Measurements from ENCODE around the gene FBXO42.
A peak's percentile ranks its signal among the peaks of the same experiment; 100 is the strongest.

The FBXO42 gene

GRCh38 chr1:16245476-16246196, 106.6 kb downstream of the FBXO42 start:
- Histone ChIP-seq H2AK5ac (ENCODE audit: low read length) (no peak overlapping the region), H2BK15ac (replicated peaks; ENCODE audit: low read depth) (no peak overlapping the region), H3K4me3 (ENCODE audit: low read length) (no peak overlapping the region), H2BK5ac (ENCODE audit: low read length) (no peak overlapping the region), H3K4me2 (ENCODE audit: low read length) (no peak overlapping the region), H4K5ac (ENCODE audit: low read length) (no peak overlapping the region), H3K23ac (ENCODE audit: low read length) (no peak overlapping the region), H3K27me3 (ENCODE audit: insufficient read depth, low read length, poor library complexity) (no peaks in the 10 kb centered on the region), H3K9ac (ENCODE audit: low read length) (no peak overlapping the region), H2BK120ac (ENCODE audit: low read depth, low read length) (no peak overlapping the region), H3K79me2 (ENCODE audit: control insufficient read depth, insufficient read depth, low read length) (no peaks in the 10 kb centered on the region), H3K4me1 (ENCODE audit: control insufficient read depth, low read depth, low read length) (no peaks in the 10 kb centered on the region), H3K27ac (ENCODE audit: low read depth, low read length) (no peak overlapping the region), H3K4ac (ENCODE audit: low read depth, low read length) (no peak overlapping the region), H3K79me1 (ENCODE audit: low read length) (no peaks in the 10 kb centered on the region), H3K36me3 (ENCODE audit: control insufficient read depth, insufficient read depth, low read length) (no peaks in the 10 kb centered on the region), H3K56ac (ENCODE audit: low read length) (no peak overlapping the region), H3K18ac (ENCODE audit: low read length) (no peak overlapping the region), H4K8ac (ENCODE audit: low read depth, low read length) (no peak overlapping the region)
- DNase-seq = no peak
- WGBS (ENCODE audit: extremely low coverage, insufficient coverage, low lambda C conversion rate) = no CpG with 5 or more reads among the region's 9 CpGs

GRCh38 chr1:16244650-16245285, 107.5 kb downstream of the FBXO42 start:
- DNase-seq = no peak
- Histone ChIP-seq H3K4me3 (ENCODE audit: low read length) (no peak overlapping the region), H3K79me2 (ENCODE audit: control insufficient read depth, insufficient read depth, low read length) (no peaks in the 10 kb centered on the region), H2BK120ac (ENCODE audit: low read depth, low read length) (no peak overlapping the region), H4K5ac (ENCODE audit: low read length) (no peak overlapping the region), H4K8ac (ENCODE audit: low read depth, low read length) (no peak overlapping the region), H2BK5ac (ENCODE audit: low read length) (no peak overlapping the region), H2BK15ac (replicated peaks; ENCODE audit: low read depth) (no peak overlapping the region), H3K18ac (ENCODE audit: low read length) (no peak overlapping the region), H2AK5ac (ENCODE audit: low read length) (no peak overlapping the region), H3K79me1 (ENCODE audit: low read length) (no peaks in the 10 kb centered on the region), H3K23ac (ENCODE audit: low read length) (no peak overlapping the region), H3K36me3 (ENCODE audit: control insufficient read depth, insufficient read depth, low read length) (no peaks in the 10 kb centered on the region), H3K4me2 (ENCODE audit: low read length) (no peak overlapping the region), H3K4me1 (ENCODE audit: control insufficient read depth, low read depth, low read length) (no peaks in the 10 kb centered on the region), H3K27me3 (ENCODE audit: insufficient read depth, low read length, poor library complexity) (no peaks in the 10 kb centered on the region), H3K27ac (ENCODE audit: low read depth, low read length) (no peak overlapping the region), H3K56ac (ENCODE audit: low read length) (no peak overlapping the region), H3K9ac (ENCODE audit: low read length) (no peak overlapping the region), H3K4ac (ENCODE audit: low read depth, low read length) (no peak overlapping the region)
- whole genome bisulfite sequencing (ENCODE audit: extremely low coverage, insufficient coverage, low lambda C conversion rate) = no CpG with 5 or more reads among the region's 8 CpGs

GRCh38 chr1:16243936-16244649, 108.2 kb downstream of the FBXO42 start:
- Histone ChIP-seq H3K79me1 (ENCODE audit: low read length) (no peaks in the 10 kb centered on the region), H3K23ac (ENCODE audit: low read length) (no peak overlapping the region), H3K79me2 (ENCODE audit: control insufficient read depth, insufficient read depth, low read length) (no peaks in the 10 kb centered on the region), H3K27me3 (ENCODE audit: insufficient read depth, low read length, poor library complexity) (no peaks in the 10 kb centered on the region), H3K4ac (ENCODE audit: low read depth, low read length) (no peak overlapping the region), H2BK120ac (ENCODE audit: low read depth, low read length) (no peak overlapping the region), H2AK5ac (ENCODE audit: low read length) (no peak overlapping the region), H3K27ac (ENCODE audit: low read depth, low read length) (no peak overlapping the region), H3K9ac (ENCODE audit: low read length) (peak overlapping the region; percentile 50), H4K5ac (ENCODE audit: low read length) (no peak overlapping the region), H3K36me3 (ENCODE audit: control insufficient read depth, insufficient read depth, low read length) (no peaks in the 10 kb centered on the region), H2BK15ac (replicated peaks; ENCODE audit: low read depth) (no peak overlapping the region), H3K4me2 (ENCODE audit: low read length) (no peak overlapping the region), H3K4me3 (ENCODE audit: low read length) (no peak overlapping the region), H3K18ac (ENCODE audit: low read length) (no peak overlapping the region), H3K4me1 (ENCODE audit: control insufficient read depth, low read depth, low read length) (no peaks in the 10 kb centered on the region), H4K8ac (ENCODE audit: low read depth, low read length) (no peak overlapping the region), H3K56ac (ENCODE audit: low read length) (peak overlapping the region; percentile 65), H2BK5ac (ENCODE audit: low read length) (no peak overlapping the region)
- peak; percentile 90 for DNase-seq
- WGBS (ENCODE audit: extremely low coverage, insufficient coverage, low lambda C conversion rate) = no CpG with 5 or more reads among the region's 8 CpGs

- no peak for DNase-seq
- H3K36me3 ChIP-seq (ENCODE audit: control insufficient read depth, insufficient read depth, low read length) = no peaks in the 10 kb centered on the region
- H3K4ac ChIP-seq (ENCODE audit: low read depth, low read length) = no peak overlapping the region
- WGBS (ENCODE audit: extremely low coverage, insufficient coverage, low lambda C conversion rate) = no CpG with 5 or more reads among the region's 8 CpGs
- H2BK120ac ChIP-seq (ENCODE audit: low read depth, low read length) = no peak overlapping the region
- H3K79me2 ChIP-seq (ENCODE audit: control insufficient read depth, insufficient read depth, low read length) = no peaks in the 10 kb centered on the region
- H4K5ac ChIP-seq (ENCODE audit: low read length) = no peak overlapping the region
- H3K4me1 ChIP-seq (ENCODE audit: control insufficient read depth, low read depth, low read length) = no peaks in the 10 kb centered on the region
- H3K27ac ChIP-seq (ENCODE audit: low read depth, low read length) = no peak overlapping the region
- no peak overlapping the region for H3K56ac ChIP-seq (ENCODE audit: low read length)
- H3K27me3 ChIP-seq (ENCODE audit: insufficient read depth, low read length, poor library complexity) = no peaks in the 10 kb centered on the region
- H2BK5ac ChIP-seq (ENCODE audit: low read length) = no peak overlapping the region
- H2BK15ac ChIP-seq (replicated peaks; ENCODE audit: low read depth) = no peak overlapping the region
- no peak overlapping the region for H3K9ac ChIP-seq (ENCODE audit: low read length)
- H3K23ac ChIP-seq (ENCODE audit: low read length) = no peak overlapping the region
- no peak overlapping the region for H3K18ac ChIP-seq (ENCODE audit: low read length)
- H2AK5ac ChIP-seq (ENCODE audit: low read length) = no peak overlapping the region
- H4K8ac ChIP-seq (ENCODE audit: low read depth, low read length) = no peak overlapping the region
- no peaks in the 10 kb centered on the region for H3K79me1 ChIP-seq (ENCODE audit: low read length)
- no peak overlapping the region for H3K4me2 ChIP-seq (ENCODE audit: low read length)
- H3K4me3 ChIP-seq (ENCODE audit: low read length) = no peak overlapping the region
Measured at GRCh38 chr1:16243215-16243610, 109.1 kb downstream of the FBXO42 start.

GRCh38 chr1:16242556-16243214, 109.6 kb downstream of the FBXO42 start:
- Histone ChIP-seq H2BK5ac (ENCODE audit: low read length) (no peak overlapping the region), H3K4ac (ENCODE audit: low read depth, low read length) (no peak overlapping the region), H2BK15ac (replicated peaks; ENCODE audit: low read depth) (no peak overlapping the region), H3K79me1 (ENCODE audit: low read length) (no peaks in the 10 kb centered on the region), H3K23ac (ENCODE audit: low read length) (no peak overlapping the region), H3K27me3 (ENCODE audit: insufficient read depth, low read length, poor library complexity) (no peaks in the 10 kb centered on the region), H3K4me3 (ENCODE audit: low read length) (no peak overlapping the region), H3K4me2 (ENCODE audit: low read length) (no peak overlapping the region), H4K8ac (ENCODE audit: low read depth, low read length) (no peak overlapping the region), H4K5ac (ENCODE audit: low read length) (no peak overlapping the region), H3K18ac (ENCODE audit: low read length) (no peak overlapping the region), H3K36me3 (ENCODE audit: control insufficient read depth, insufficient read depth, low read length) (no peaks in the 10 kb centered on the region), H3K56ac (ENCODE audit: low read length) (no peak overlapping the region), H3K4me1 (ENCODE audit: control insufficient read depth, low read depth, low read length) (no peaks in the 10 kb centered on the region), H3K79me2 (ENCODE audit: control insufficient read depth, insufficient read depth, low read length) (no peaks in the 10 kb centered on the region), H2AK5ac (ENCODE audit: low read length) (no peak overlapping the region), H3K27ac (ENCODE audit: low read depth, low read length) (no peak overlapping the region), H3K9ac (ENCODE audit: low read length) (no peak overlapping the region), H2BK120ac (ENCODE audit: low read depth, low read length) (no peak overlapping the region)
- WGBS (ENCODE audit: extremely low coverage, insufficient coverage, low lambda C conversion rate) = no CpG with 5 or more reads among the region's 17 CpGs
- no peak for DNase-seq

Measured in mesendoderm (in vitro differentiated cells).